OCI-LY1 (cell line): Measurements from ENCODE around the gene ID2.

Experiments
- H2AFZ ChIP-seq: fragments of 200-600 bp; sonication (generic), shearing (Covaris generic); 2 replicates; pipeline ENCODE4 v1.6.0; 2014; ENCODE audit warnings: antibody characterized with exemption, mild to moderate bottlenecking, low read length
- H3F3A ChIP-seq: fragments of 200-600 bp; sonication (generic), shearing (Covaris generic); 2 replicates; pipeline ENCODE4 v1.6.0; 2014; ENCODE audit warnings: mild to moderate bottlenecking, antibody characterized with exemption, low read length, moderate library complexity; ENCODE audit not compliant: insufficient read depth
- H3K27ac ChIP-seq: fragments of 200-600 bp; sonication (generic); 2 replicates; pipeline ENCODE4 v1.5.1; 2014; ENCODE audit warnings: low read length, mixed run types, mild to moderate bottlenecking, low read depth; ENCODE audit not compliant: poor library complexity, severe bottlenecking
- H3K27me3 ChIP-seq: fragments of 200-600 bp; sonication (generic); 2 replicates; pipeline ENCODE4 v1.6.0; 2014; ENCODE audit warnings: antibody characterized with exemption, mild to moderate bottlenecking, low read length, moderate library complexity; ENCODE audit not compliant: insufficient read depth
- H3K36me3 ChIP-seq: fragments of 200-600 bp; sonication (generic); 2 replicates; pipeline ENCODE4 v1.6.1; 2014; ENCODE audit warnings: mild to moderate bottlenecking, antibody characterized with exemption, low read length, moderate library complexity, mixed read lengths; ENCODE audit not compliant: insufficient read depth
- H3K4me1 ChIP-seq: fragments of 200-600 bp; sonication (generic); 2 replicates; pipeline ENCODE4 v1.5.1; 2014; ENCODE audit warnings: mild to moderate bottlenecking, low read length, moderate library complexity; ENCODE audit not compliant: insufficient read depth, severe bottlenecking
- H3K4me2 ChIP-seq: fragments of 200-600 bp; sonication (generic), shearing (Covaris generic); 2 replicates; pipeline ENCODE4 v1.6.1; 2014; ENCODE audit warnings: low read length
- H3K4me3 ChIP-seq: fragments of 200-600 bp; sonication (generic); 2 replicates; pipeline ENCODE4 v1.5.1; 2014; ENCODE audit warnings: low read length, low read depth, mild to moderate bottlenecking, mixed read lengths; ENCODE audit not compliant: poor library complexity, severe bottlenecking
- H3K79me2 ChIP-seq: fragments of 200-600 bp; shearing (Covaris generic); 2 replicates; pipeline ENCODE4 v1.6.1; 2016; ENCODE audit warnings: mixed run types, low read length, mixed read lengths; ENCODE audit not compliant: insufficient read depth
- H3K9ac ChIP-seq: fragments of 200-600 bp; sonication (generic), shearing (Covaris generic); 2 replicates; pipeline ENCODE4 v1.6.1; 2014; ENCODE audit warnings: mild to moderate bottlenecking, low read length, mixed read lengths
- H3K9me2 ChIP-seq: fragments of 200-600 bp; sonication (generic), shearing (Covaris generic); 2 replicates; pipeline ENCODE4 v1.6.1; 2014; ENCODE audit warnings: low read depth, mild to moderate bottlenecking, low read length, mixed read lengths
- H3K9me3 ChIP-seq: fragments of 200-600 bp; shearing (Covaris generic); 2 replicates; pipeline ENCODE4 v1.6.1; 2014; ENCODE audit warnings: low read length, mixed read lengths
- H4K20me1 ChIP-seq: fragments of 200-600 bp; sonication (generic), shearing (Covaris generic); 2 replicates; pipeline ENCODE4 v1.6.0; 2016; ENCODE audit warnings: mild to moderate bottlenecking, low read length; ENCODE audit not compliant: insufficient read depth
- EZH2 ChIP-seq: fragments of 200-600 bp; sonication (generic), shearing (Covaris generic); IDR thresholded peaks from 2 replicates; pipeline ENCODE4 v1.8.0; 2017; ENCODE audit warnings: borderline replicate concordance, mixed run types, mild to moderate bottlenecking, antibody characterized with exemption, low read length, moderate library complexity, mixed read lengths
- TF ChIP-seq, protein P1 (sequence below): fragments of 200-600 bp; sonication (generic), shearing (Covaris generic); IDR thresholded peaks from 2 replicates; pipeline ENCODE4 v1.5.1; 2017; ENCODE audit warnings: mild to moderate bottlenecking, antibody characterized with exemption, low read length, moderate library complexity, mixed read lengths

The ID2 gene

DNA sequence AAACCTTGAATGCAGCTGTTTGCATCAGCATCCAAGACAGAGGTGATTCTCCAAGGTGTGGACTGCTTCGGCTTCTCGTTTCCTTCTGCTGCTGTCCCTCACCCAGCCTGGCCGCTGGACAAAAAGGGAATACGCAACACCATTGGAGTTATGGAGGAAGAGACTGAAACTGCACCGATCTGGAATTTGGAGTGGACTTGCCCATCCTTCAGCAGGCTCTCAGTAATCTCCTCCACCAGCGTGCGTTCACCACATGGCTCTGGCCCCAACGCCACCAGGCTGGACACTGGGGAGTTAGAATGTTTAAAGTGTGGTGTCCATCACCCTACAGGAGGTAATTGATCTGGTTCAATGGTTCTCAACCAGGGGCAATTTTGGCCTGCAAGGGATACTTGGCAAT lies 41.4 kb upstream of the ID2 start:
- Histone ChIP-seq H3K27me3 (no peaks in the 10 kb centered on the region; the same call in 1 of the 2 replicates), H3K9me3 (no peaks in the 10 kb centered on the region), H3K9me2 (no peaks in the 10 kb centered on the region), H3F3A (no peaks in the 10 kb centered on the region), H3K4me2 (no peak overlapping the region), H4K20me1 (no peaks in the 10 kb centered on the region), H3K9ac (no peak overlapping the region), H3K4me3 (no peak overlapping the region), H3K36me3 (no peaks in the 10 kb centered on the region), H3K27ac (no peak overlapping the region), H3K79me2 (no peaks in the 10 kb centered on the region), H3K4me1 (no peaks in the 10 kb centered on the region), H2AFZ (no peak overlapping the region)
- TF ChIP-seq, protein P1, sequence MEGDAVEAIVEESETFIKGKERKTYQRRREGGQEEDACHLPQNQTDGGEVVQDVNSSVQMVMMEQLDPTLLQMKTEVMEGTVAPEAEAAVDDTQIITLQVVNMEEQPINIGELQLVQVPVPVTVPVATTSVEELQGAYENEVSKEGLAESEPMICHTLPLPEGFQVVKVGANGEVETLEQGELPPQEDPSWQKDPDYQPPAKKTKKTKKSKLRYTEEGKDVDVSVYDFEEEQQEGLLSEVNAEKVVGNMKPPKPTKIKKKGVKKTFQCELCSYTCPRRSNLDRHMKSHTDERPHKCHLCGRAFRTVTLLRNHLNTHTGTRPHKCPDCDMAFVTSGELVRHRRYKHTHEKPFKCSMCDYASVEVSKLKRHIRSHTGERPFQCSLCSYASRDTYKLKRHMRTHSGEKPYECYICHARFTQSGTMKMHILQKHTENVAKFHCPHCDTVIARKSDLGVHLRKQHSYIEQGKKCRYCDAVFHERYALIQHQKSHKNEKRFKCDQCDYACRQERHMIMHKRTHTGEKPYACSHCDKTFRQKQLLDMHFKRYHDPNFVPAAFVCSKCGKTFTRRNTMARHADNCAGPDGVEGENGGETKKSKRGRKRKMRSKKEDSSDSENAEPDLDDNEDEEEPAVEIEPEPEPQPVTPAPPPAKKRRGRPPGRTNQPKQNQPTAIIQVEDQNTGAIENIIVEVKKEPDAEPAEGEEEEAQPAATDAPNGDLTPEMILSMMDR = no peak
- TF ChIP-seq EZH2 = no peak

DNA sequence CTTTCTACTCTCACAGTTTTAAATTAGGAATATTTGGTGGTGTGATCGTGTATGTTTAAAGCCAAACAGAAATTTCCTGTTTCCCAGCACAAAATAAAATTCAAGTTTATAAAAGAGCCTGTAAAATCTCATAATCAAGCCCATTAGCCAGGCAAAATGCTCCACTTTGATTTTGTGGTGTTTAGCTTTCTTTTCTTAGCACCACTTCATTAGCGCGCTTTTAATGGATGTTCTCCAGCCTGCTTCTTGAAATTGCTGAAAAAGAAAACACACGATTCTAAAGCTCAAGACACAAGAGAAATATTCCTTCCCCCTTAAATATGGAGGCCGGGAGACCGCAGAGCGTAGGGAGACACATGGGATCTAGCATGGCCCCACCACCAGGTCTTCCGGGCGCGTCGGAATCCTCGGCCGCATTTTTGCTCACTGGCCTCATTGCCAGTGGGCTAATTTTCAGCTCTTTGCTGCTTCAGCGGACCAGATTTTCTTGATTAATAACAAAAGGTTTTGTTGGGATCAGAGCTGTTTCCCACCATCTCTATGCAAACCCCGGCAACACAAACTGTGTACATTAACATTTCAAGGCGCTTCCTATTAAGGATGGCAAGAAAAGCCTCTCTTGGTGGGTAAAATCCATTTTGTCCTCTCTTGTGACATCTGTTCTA lies 40.4 kb upstream of the ID2 start:
- Histone ChIP-seq H2AFZ (no peak overlapping the region), H3K9me3 (no peaks in the 10 kb centered on the region), H3K79me2 (no peaks in the 10 kb centered on the region), H3K27me3 (no peaks in the 10 kb centered on the region; the same call in 1 of the 2 replicates), H4K20me1 (no peaks in the 10 kb centered on the region), H3K4me1 (no peaks in the 10 kb centered on the region), H3K36me3 (no peaks in the 10 kb centered on the region), H3F3A (no peaks in the 10 kb centered on the region), H3K27ac (no peak overlapping the region), H3K9me2 (no peaks in the 10 kb centered on the region), H3K9ac (no peak overlapping the region), H3K4me3 (no peak overlapping the region), H3K4me2 (no peak overlapping the region)
- TF ChIP-seq, protein P1 = no peak
- TF ChIP-seq EZH2 = no peak

DNA sequence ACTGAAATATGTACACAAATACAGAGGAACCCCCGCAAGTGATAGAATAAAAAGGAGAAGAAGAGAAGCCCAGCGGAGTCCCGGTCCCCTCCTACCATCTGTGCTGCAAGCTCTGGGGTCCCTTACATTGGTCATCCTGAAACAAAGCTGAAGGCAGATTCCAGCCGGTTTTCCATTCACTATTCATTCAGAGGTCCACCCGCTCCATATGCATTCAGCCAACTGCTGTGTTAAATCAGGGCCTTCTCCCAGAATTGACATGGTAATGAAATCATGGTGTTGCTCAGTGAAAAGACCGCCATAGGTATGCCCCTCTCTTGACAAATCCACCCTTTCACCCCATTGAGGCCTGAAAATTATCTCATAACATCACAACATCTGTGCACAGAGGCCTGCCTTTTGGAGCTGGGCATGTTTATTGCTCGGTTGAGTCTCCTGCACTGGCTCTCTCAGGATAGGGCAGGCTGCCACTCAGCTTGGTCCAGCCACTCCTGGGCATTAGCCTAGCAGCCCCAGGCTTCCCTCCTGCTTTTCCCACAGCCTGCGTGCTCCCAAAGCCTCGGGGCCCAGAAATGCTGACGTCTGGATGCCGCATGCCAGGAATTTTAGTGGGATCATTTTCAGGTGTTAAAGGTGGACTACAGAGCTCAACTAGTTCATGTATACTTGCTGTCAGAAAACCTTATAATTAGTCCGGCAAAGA lies 39.3 kb upstream of the ID2 start:
- Histone ChIP-seq H4K20me1 (no peaks in the 10 kb centered on the region), H3K4me1 (no peaks in the 10 kb centered on the region), H3K9me2 (no peaks in the 10 kb centered on the region), H3K9ac (no peak overlapping the region), H2AFZ (no peak overlapping the region), H3K4me2 (no peak overlapping the region), H3K4me3 (no peak overlapping the region), H3K9me3 (peaks cover 5% of the 10 kb centered on the region; the same call in 1 of the 2 replicates), H3F3A (no peaks in the 10 kb centered on the region), H3K27me3 (no peaks in the 10 kb centered on the region; the same call in 1 of the 2 replicates), H3K79me2 (no peaks in the 10 kb centered on the region), H3K27ac (no peak overlapping the region), H3K36me3 (no peaks in the 10 kb centered on the region)
- TF ChIP-seq, protein P1 = no peak
- no peak for TF ChIP-seq EZH2
